GM21526 (cell line): Measurements from ENCODE around the gene CHAD.
A peak's percentile ranks its signal among the peaks of the same experiment; 100 is the strongest.

Experiments used
- ATAC-seq: cut with Tn5 transposase; IDR thresholded peaks from one replicate; pipeline ENCODE4 v1.9.1; 2021; ENCODE audit warnings: moderate library complexity; ENCODE audit not compliant: unreplicated experiment, low FRiP score

Gene CHAD, protein sequence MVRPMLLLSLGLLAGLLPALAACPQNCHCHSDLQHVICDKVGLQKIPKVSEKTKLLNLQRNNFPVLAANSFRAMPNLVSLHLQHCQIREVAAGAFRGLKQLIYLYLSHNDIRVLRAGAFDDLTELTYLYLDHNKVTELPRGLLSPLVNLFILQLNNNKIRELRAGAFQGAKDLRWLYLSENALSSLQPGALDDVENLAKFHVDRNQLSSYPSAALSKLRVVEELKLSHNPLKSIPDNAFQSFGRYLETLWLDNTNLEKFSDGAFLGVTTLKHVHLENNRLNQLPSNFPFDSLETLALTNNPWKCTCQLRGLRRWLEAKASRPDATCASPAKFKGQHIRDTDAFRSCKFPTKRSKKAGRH

DNA sequence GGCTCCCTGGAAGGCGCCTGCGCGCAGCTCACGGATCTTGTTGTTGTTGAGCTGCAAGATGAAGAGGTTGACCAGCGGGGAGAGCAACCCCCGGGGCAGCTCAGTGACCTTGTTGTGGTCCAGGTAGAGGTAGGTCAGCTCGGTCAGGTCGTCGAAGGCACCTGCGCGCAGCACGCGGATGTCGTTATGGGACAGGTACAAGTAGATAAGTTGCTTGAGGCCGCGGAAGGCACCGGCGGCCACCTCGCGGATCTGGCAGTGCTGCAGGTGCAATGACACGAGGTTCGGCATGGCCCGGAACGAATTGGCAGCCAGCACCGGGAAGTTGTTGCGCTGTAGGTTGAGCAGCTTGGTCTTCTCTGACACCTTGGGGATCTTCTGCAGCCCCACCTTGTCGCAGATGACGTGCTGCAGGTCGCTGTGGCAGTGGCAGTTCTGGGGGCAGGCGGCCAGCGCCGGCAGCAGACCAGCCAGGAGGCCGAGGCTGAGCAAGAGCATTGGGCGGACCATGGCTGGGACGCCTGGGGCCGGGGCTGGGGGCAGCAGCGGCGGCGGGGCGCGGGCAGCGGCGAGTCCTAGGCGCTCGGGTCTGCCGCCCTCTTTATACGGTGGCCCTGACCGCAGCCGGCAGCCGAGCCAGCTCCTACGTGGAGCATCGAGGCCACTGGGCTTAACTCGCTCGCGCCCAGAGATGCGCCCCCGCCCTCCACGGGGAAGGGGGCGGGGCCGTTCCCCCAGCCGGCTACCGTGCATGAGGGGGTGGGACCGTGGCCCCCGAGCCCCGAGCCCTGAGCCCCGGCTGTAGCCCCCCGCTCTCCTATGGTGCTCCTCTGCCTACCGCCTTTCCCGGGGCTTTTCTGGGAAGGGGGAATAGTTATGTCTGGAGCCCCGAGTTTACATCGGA lies at the start of gene CHAD:
Gene CHAD (minus strand): TSS at position 577 of the 904 bp plus-strand sequence. CDS start 67 bp downstream, at position 510.
- no peak for ATAC-seq

GRCh38 chr17:50517504-50518383 lies 49.1 kb upstream of the CHAD start:
- no peak for ATAC-seq

DNA sequence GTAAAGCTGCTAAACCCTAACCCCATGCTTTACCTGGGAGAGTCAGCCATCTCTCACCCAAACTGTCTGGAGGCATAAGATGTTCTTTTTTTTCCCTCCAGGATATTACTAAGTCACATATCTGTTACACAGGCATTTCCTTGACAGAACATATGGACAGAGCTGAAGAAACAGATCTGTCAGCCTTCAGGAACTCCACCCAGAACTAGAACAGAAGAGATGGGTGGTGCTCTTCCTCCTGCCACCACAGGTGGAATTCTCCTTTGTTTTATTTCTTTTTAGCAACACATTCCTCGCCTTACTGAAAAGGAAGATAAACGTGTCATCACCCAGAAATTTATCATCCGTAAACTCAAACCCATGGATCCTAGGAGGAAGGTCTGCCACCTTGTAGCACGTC lies 48.3 kb upstream of the CHAD start:
- ATAC-seq, result no peak

GRCh38 chr17:50514936-50515702 lies 46.4 kb upstream of the CHAD start:
- ATAC-seq, result no peak

- ATAC-seq, result no peak
These were observed 45.7 kb upstream of the CHAD start for GRCh38 chr17:50514388-50514787.

- ATAC-seq, result no peak
These were observed 44.8 kb upstream of the CHAD start for GRCh38 chr17:50513495-50513894.

- ATAC-seq, result peak; percentile 66
These were observed 42.4 kb upstream of the CHAD start for GRCh38 chr17:50511058-50511457.

- ATAC-seq, result no peak
These were observed 40.1 kb upstream of the CHAD start for GRCh38 chr17:50508573-50509460.

DNA sequence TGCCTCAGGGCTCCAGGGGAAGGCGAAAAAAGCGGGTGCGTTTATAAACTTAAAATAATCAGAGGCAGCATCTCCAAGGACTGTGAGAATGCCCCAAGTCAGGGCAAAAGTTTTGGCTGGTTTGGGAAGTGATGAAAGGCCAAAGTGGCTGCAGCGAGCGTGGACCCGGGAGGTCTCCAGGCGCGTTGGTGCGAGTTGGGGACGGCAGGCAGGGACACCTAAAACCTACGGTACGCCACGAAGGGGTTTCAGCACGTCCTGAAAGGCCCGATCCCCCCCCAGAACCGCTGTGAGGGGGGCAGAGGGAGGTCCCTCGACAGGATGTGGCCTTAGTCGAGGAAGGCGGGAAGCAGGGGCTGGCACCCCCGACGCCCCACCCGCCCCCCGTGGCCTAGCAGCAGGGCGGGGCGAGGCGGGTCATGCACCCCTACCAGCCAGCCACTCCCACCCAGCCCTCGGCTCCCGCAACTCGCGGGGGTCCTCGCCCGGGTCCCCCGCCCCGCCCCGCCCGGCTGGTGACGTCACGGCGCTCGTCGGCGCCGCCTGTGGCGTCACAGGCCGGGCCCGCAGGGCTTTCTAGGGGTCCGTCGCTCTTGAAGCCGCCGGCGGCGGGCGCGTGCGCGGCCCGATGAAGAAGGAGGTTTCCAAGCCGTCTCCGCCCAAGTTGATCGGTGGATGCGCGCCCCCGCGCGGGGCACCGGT lies 39.3 kb upstream of the CHAD start, which contains the start of gene MYCBPAP:
Gene MYCBPAP (plus strand): TSS at position 569 of the 702 bp plus-strand sequence. CDS start 236 bp downstream, outside the sequence.
- ATAC-seq, result no peak

- no peak for ATAC-seq
These were observed 37.6 kb upstream of the CHAD start for GRCh38 chr17:50506298-50506697.

GRCh38 chr17:50505591-50506130 lies 37.0 kb upstream of the CHAD start:
- no peak for ATAC-seq

GRCh38 chr17:50502301-50502990 lies 33.8 kb upstream of the CHAD start:
- no peak for ATAC-seq

DNA sequence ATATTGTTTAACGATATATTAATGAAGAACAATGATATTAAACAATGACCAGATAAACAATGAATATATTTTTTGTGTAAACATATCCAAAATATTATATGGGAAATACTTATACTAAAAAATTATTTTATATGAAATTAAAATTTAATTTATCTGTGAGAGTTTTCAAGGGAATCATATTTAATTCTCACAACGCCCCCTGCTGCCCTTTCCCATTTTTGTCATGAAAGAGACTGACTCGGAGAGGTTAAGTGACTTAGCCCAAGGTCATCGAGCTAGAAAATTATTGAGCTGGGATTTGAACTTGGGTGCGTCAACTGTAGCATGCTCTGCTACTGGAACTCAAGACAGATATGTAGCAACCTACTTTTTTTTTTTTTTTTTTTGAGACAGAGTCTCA lies 32.4 kb upstream of the CHAD start:
- ATAC-seq, result no peak

- no peak for ATAC-seq
These were observed 31.0 kb upstream of the CHAD start for GRCh38 chr17:50499721-50500120.

DNA sequence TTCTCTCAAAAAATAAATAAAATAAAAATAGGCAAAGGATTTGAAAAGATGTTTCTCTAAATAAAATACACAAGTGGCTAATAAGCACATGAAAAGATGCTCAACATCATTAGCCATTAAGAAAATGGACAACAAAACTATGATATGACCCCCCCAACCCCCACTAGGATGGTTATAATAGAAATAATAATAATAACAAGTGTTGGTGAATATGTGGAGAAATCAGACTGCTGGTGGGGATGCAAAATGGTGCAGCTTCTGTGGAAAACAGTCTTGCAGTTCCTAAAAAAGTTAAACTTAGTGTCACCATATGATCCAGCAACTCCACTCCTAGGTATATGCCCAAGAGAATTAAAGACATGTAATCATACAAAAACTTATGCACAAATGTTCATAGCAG lies 30.6 kb upstream of the CHAD start:
- ATAC-seq, result no peak

DNA sequence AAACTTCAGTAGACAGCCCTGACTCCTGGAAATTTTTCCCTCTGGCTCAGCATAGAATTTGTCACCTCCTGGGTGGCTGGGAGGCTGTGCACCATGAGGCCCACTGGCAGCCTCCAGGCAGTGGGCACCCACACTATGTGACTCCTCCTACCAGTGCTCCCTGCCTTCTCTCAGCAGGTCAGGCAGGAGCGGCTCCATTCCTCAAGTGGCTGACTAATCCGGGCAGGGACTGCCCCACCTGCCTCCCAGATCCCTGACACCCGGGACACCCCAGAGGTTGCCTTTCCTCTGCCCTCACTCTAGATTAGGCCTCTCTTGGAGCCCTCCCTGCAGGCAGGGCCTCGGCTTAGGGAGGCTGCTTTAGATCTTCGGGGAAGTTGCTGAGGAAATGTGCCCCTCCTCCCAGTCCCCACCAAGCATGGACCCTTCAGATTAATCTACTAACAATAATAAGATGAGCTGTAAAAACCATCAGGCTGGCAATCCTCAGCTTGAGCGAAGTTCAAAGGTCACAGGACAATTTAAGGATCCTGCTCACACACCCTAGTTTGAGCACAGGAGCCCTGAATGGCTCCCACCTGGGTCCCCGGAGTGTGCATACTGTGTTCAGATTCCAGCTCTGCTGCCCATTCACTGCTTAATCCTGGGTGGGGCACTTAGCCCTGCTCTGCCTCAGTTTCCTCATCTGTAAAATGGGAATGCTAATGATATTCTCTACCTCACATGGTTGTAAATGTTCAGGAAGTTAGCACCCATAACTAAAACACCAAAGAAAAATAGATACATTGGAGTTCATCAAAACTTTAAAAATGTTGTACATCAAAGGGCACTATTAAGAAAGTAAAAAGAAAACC lies 29.6 kb upstream of the CHAD start:
- ATAC-seq, result no peak
